Panc1 (cell line): Measurements from ENCODE around the gene SNUPN.

ENCODE experiments used
- POLR2AphosphoS5 ChIP-seq: IDR thresholded peaks from 2 replicates; pipeline ENCODE4 v1.6.1; 2012; ENCODE audit warnings: mild to moderate bottlenecking, low read depth, low read length, moderate library complexity
- SIN3A ChIP-seq: IDR thresholded peaks from 2 replicates; pipeline ENCODE4 v1.6.1; 2012; ENCODE audit warnings: low read depth, mild to moderate bottlenecking, low read length, moderate library complexity, borderline replicate concordance; ENCODE audit not compliant: insufficient read depth
- TCF7L2 ChIP-seq: IDR thresholded peaks from 2 replicates; pipeline ENCODE4 v1.6.1; 2011; ENCODE audit warnings: mild to moderate bottlenecking, low read depth, low read length, inconsistent platforms
- TF ChIP-seq, protein P1 (sequence below): fragments of 450-650 bp; IDR thresholded peaks from 2 replicates; pipeline ENCODE4 v1.5.1; 2017; ENCODE audit warnings: mild to moderate bottlenecking
- TF ChIP-seq, protein P2 (sequence below), 2 experiments: IDR thresholded peaks; 2 replicates each; pipeline ENCODE4 v1.6.1; 2011 to 2012; ENCODE audit warnings: low read depth in 2 of 2, control low read depth in 1 of 2, low read length in 1 of 2, mild to moderate bottlenecking in 1 of 2, moderate library complexity in 1 of 2; ENCODE audit not compliant: insufficient read depth in 1 of 2

DNA sequence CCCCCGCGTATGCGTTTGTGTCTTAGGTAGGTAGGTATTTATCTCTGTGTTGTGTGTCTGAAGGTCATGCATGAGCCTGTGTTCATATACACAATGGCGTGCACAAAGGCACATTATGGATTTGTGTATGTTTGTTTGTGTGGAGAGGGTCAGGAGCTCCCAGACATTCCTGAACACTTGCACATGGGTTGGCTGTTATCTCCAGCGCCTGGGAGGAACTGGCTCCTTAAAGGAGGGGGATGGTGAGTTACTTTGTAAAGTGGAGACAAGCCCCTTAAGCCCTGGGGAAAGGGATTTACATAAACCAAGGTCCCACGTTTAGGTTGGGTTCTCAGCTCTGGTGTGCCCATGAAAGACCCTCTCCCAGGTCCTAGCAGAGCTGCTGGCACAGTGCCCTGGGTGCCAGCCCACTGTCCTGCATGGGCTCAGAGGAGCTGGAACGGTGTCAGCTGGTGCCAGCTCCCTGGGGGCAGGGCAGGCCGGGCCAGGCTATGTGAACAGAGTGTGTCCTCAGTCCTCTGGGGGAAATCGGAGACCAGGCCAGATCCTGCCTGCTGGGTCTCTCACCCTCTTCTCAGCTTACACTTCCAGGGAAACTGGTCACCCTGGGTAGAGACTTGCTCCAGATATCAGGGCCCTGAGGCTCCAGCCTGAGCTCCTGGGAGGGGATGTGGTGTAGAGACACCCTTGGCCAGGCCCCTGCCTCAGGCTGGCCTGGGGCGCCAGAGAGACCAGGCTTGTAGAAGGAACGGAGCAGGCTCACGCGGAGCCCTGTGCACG lies 47.3 kb upstream of the SNUPN start:
- TF ChIP-seq POLR2AphosphoS5 (no peak), SIN3A (no peak), TCF7L2 (no peak)
- TF ChIP-seq, protein P1, sequence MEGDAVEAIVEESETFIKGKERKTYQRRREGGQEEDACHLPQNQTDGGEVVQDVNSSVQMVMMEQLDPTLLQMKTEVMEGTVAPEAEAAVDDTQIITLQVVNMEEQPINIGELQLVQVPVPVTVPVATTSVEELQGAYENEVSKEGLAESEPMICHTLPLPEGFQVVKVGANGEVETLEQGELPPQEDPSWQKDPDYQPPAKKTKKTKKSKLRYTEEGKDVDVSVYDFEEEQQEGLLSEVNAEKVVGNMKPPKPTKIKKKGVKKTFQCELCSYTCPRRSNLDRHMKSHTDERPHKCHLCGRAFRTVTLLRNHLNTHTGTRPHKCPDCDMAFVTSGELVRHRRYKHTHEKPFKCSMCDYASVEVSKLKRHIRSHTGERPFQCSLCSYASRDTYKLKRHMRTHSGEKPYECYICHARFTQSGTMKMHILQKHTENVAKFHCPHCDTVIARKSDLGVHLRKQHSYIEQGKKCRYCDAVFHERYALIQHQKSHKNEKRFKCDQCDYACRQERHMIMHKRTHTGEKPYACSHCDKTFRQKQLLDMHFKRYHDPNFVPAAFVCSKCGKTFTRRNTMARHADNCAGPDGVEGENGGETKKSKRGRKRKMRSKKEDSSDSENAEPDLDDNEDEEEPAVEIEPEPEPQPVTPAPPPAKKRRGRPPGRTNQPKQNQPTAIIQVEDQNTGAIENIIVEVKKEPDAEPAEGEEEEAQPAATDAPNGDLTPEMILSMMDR: no peak
- TF ChIP-seq, protein P2, sequence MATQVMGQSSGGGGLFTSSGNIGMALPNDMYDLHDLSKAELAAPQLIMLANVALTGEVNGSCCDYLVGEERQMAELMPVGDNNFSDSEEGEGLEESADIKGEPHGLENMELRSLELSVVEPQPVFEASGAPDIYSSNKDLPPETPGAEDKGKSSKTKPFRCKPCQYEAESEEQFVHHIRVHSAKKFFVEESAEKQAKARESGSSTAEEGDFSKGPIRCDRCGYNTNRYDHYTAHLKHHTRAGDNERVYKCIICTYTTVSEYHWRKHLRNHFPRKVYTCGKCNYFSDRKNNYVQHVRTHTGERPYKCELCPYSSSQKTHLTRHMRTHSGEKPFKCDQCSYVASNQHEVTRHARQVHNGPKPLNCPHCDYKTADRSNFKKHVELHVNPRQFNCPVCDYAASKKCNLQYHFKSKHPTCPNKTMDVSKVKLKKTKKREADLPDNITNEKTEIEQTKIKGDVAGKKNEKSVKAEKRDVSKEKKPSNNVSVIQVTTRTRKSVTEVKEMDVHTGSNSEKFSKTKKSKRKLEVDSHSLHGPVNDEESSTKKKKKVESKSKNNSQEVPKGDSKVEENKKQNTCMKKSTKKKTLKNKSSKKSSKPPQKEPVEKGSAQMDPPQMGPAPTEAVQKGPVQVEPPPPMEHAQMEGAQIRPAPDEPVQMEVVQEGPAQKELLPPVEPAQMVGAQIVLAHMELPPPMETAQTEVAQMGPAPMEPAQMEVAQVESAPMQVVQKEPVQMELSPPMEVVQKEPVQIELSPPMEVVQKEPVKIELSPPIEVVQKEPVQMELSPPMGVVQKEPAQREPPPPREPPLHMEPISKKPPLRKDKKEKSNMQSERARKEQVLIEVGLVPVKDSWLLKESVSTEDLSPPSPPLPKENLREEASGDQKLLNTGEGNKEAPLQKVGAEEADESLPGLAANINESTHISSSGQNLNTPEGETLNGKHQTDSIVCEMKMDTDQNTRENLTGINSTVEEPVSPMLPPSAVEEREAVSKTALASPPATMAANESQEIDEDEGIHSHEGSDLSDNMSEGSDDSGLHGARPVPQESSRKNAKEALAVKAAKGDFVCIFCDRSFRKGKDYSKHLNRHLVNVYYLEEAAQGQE (IDR thresholded peaks at IDR 0.05; ENCODE audit: insufficient read depth in 1 of 2, low read depth in 2 of 2, low read length in 1 of 2): no peak
